ENCODE measurements around the gene GSDME.

DNA sequence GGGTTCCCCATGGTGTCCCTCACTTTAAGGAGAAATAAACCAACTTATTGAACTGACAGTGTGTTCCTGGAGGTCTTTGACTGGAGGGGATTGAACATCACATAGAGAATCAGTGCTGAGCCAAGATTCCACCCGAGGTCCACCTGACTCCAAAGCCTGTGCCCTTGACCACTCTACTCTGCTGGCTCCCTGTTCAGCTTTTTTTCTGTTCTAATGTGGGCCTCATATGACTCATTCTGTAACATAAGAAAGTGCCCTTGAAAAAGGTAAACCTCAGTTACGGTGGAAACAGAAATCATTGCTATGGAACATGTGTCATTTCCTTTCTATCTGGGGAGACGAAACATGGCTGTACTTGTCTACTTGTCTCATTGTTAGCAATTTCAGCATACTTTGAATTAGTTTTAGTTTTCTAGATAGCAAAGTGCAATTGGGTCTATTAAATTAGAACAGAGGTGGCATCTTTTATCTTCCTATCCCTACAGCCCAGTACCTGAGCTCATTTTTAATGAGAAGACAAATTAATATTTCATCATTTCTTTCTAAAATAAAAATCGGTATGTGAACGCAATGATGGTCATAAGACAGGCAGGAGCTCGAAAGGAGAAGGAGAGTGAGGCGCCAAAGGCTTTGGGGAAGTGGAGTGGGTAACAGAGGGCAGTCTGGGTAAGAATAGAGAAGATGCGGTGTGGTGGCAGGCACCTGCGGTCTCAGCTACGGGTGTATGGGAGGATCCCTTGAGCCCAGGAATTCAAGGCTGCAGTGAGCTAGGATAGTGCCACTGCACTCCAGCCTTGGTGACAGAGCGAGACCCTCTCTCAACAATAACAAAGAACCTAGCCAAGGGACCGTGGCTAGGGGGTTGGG is 1.5 kb downstream of the GSDME start:
- TF ChIP-seq, protein P1, sequence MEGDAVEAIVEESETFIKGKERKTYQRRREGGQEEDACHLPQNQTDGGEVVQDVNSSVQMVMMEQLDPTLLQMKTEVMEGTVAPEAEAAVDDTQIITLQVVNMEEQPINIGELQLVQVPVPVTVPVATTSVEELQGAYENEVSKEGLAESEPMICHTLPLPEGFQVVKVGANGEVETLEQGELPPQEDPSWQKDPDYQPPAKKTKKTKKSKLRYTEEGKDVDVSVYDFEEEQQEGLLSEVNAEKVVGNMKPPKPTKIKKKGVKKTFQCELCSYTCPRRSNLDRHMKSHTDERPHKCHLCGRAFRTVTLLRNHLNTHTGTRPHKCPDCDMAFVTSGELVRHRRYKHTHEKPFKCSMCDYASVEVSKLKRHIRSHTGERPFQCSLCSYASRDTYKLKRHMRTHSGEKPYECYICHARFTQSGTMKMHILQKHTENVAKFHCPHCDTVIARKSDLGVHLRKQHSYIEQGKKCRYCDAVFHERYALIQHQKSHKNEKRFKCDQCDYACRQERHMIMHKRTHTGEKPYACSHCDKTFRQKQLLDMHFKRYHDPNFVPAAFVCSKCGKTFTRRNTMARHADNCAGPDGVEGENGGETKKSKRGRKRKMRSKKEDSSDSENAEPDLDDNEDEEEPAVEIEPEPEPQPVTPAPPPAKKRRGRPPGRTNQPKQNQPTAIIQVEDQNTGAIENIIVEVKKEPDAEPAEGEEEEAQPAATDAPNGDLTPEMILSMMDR (IDR thresholded peaks at IDR 0.05), result no peak
- TF ChIP-seq POLR2A (IDR thresholded peaks at IDR 0.05), result no peak
- TF ChIP-seq EP300 (IDR thresholded peaks at IDR 0.05), result no peak
